Liver (tissue), 9 donors: Measurements from ENCODE around the gene P3H4. TPM values are rescaled to one million over a fixed set of nuclear protein-coding genes. Genes with fewer than 3 reads are reported as not detected.

Experiments used
- DNase-seq: peaks from one replicate; pipeline ENCODE4 v3.0.0-alpha.2; 2017; ENCODE audit warnings: low spot score
- H3K27ac ChIP-seq, 2 donors: one replicate each; pipeline ENCODE4 v1.7.0; 2013; ENCODE audit warnings: inconsistent platforms in 2 of 2, low read length in 2 of 2, control low read depth in 1 of 2, low read depth in 1 of 2, mild to moderate bottlenecking in 1 of 2
- H3K27me3 ChIP-seq, 4 donors: one replicate each; pipeline versions ENCODE4 v1.6.1 to v1.7.0; 2013; ENCODE audit warnings: low read length in 3 of 4, inconsistent platforms in 1 of 4, mild to moderate bottlenecking in 1 of 4, moderate library complexity in 1 of 4; ENCODE audit not compliant: control insufficient read depth in 4 of 4, insufficient read depth in 4 of 4
- H3K36me3 ChIP-seq, 4 donors: one replicate each; pipeline versions ENCODE4 v1.6.1 to v1.7.0; 2013; ENCODE audit warnings: low read length in 3 of 4, mild to moderate bottlenecking in 3 of 4, low read depth in 1 of 4, moderate library complexity in 1 of 4; ENCODE audit not compliant: control insufficient read depth in 4 of 4, insufficient read depth in 3 of 4
- H3K4me1 ChIP-seq, 4 donors: one replicate each; pipeline versions ENCODE4 v1.6.1 to v1.7.0; 2013; ENCODE audit warnings: low read length in 3 of 4, mild to moderate bottlenecking in 3 of 4, moderate library complexity in 1 of 4; ENCODE audit not compliant: control insufficient read depth in 4 of 4, insufficient read depth in 4 of 4
- H3K4me3 ChIP-seq, 3 donors: one replicate each; pipeline versions ENCODE4 v1.6.1 to v1.7.0; 2013; ENCODE audit warnings: low read length in 3 of 3, control low read depth in 1 of 3, low read depth in 1 of 3, mild to moderate bottlenecking in 1 of 3
- H3K9ac ChIP-seq, 2 donors: one replicate each; pipeline ENCODE4 v1.7.0; 2013; ENCODE audit warnings: low read length in 2 of 2, mild to moderate bottlenecking in 2 of 2, moderate library complexity in 2 of 2, control low read depth in 1 of 2, low read depth in 1 of 2
- H3K9me3 ChIP-seq, 4 donors: one replicate each; pipeline versions ENCODE4 v1.6.1 to v1.7.0; 2013; ENCODE audit warnings: low read length in 3 of 4; ENCODE audit not compliant: control insufficient read depth in 4 of 4
- ATF3 ChIP-seq: IDR thresholded peaks from 2 replicates; pipeline ENCODE4 v1.6.1; 2016; ENCODE audit warnings: antibody characterized with exemption
- CTCF ChIP-seq: fragments of 150-350 bp; IDR thresholded peaks from 2 replicates; pipeline ENCODE4 v1.5.1; 2017; ENCODE audit warnings: improper control_type of control experiment, low read depth, low read length; ENCODE audit not compliant: missing input control
- EGR1 ChIP-seq, 2 donors: IDR thresholded peaks; 2 replicates each; pipeline ENCODE4 v1.6.1; 2016 to 2018; ENCODE audit warnings: antibody characterized with exemption in 2 of 2, low read depth in 2 of 2
- FOXA1 ChIP-seq: IDR thresholded peaks from 2 replicates; pipeline ENCODE4 v1.6.1; 2016; ENCODE audit warnings: antibody characterized with exemption
- FOXA2 ChIP-seq: IDR thresholded peaks from 2 replicates; pipeline ENCODE4 v1.6.1; 2016; ENCODE audit warnings: antibody characterized with exemption
- GABPA ChIP-seq, 2 donors: IDR thresholded peaks in 1 of 2; conservative IDR thresholded peaks in 1 of 2; 2 replicates each; pipeline ENCODE4 v1.6.1; 2016; ENCODE audit warnings: antibody characterized with exemption in 2 of 2, mild to moderate bottlenecking in 1 of 2, moderate library complexity in 1 of 2
- HNF4A ChIP-seq, 2 donors: conservative IDR thresholded peaks; 2 replicates each; pipeline ENCODE4 v1.6.1; 2016; ENCODE audit warnings: antibody characterized with exemption in 2 of 2, mild to moderate bottlenecking in 2 of 2
- HNF4G ChIP-seq: IDR thresholded peaks from 2 replicates; pipeline ENCODE4 v1.6.1; 2016; ENCODE audit warnings: antibody characterized with exemption
- JUND ChIP-seq, 2 donors: IDR thresholded peaks; 2 replicates each; pipeline ENCODE4 v1.6.1; 2016; ENCODE audit warnings: antibody characterized with exemption in 2 of 2
- NR2F2 ChIP-seq: IDR thresholded peaks from 2 replicates; pipeline ENCODE4 v1.6.1; 2016; ENCODE audit warnings: antibody characterized with exemption
- RAD21 ChIP-seq, 2 donors: IDR thresholded peaks; 2 replicates each; pipeline ENCODE4 v1.6.1; 2016; ENCODE audit warnings: antibody characterized with exemption in 2 of 2, mild to moderate bottlenecking in 2 of 2
- REST ChIP-seq: IDR thresholded peaks from 2 replicates; pipeline ENCODE4 v1.6.1; 2016; ENCODE audit warnings: antibody characterized with exemption, mild to moderate bottlenecking
- RXRA ChIP-seq, 2 donors: IDR thresholded peaks; 2 replicates each; pipeline ENCODE4 v1.6.1; 2017 to 2018; ENCODE audit warnings: antibody characterized with exemption in 2 of 2, mild to moderate bottlenecking in 1 of 2
- SP1 ChIP-seq: IDR thresholded peaks from 2 replicates; pipeline ENCODE4 v1.6.1; 2018; ENCODE audit warnings: antibody characterized with exemption, mild to moderate bottlenecking
- TAF1 ChIP-seq: conservative IDR thresholded peaks from 2 replicates; pipeline ENCODE4 v1.6.1; 2016; ENCODE audit warnings: antibody characterized with exemption, mild to moderate bottlenecking
- YY1 ChIP-seq: IDR thresholded peaks from 2 replicates; pipeline ENCODE4 v1.6.1; 2016; ENCODE audit warnings: antibody characterized with exemption, mild to moderate bottlenecking
- ZBTB33 ChIP-seq: IDR thresholded peaks from 2 replicates; pipeline ENCODE4 v1.6.1; 2016; ENCODE audit warnings: antibody characterized with exemption
- WGBS: extraction: QIAGEN DNeasy Blood & Tissue Kit; methylation state at CpG from one replicate; pipeline ENCODE4 v1.1.7; 2013; 5-methylcytosine and 5-hydroxymethylcytosine counted together
- polyA plus RNA-seq, 2 donors: library from polyadenylated mRNA; stranded (reverse) in 1 of 2; unstranded in 1 of 2; fragments of 200-250 nt in 1 of 2; fragments of >200 nt in 1 of 2; fragmentation: Nextera tagmentation in 1 of 2; extraction: Ambion mirVana in 1 of 2; gene quantifications; one replicate each; pipeline versions ENCODE4 v1.2.1 to v1.2.3, GENCODE V29; 2013 to 2015
- total RNA-seq, 2 donors: library from RNA; depleted of rRNA; stranded (reverse); fragments of >200 nt; gene quantifications; one replicate each; pipeline ENCODE4 v1.2.3, GENCODE V29; 2014
- donor health status: healthy.
- donor health status: healthy.
- donor health status: healthy.
- donor health status: healthy.
- donor health status: healthy.

Gene P3H4
- total and polyA plus RNA-seq, 4 donors, result 1.7 to 5.6 (median 2.3) TPM

- WGBS, result 50% methylated on average over 6 of the region's 6 CpGs
- Histone ChIP-seq H3K27ac (peak overlapping the region; percentile 68 to 86), H3K9me3 (no peaks in the 10 kb centered on the region), H3K4me3 (no peak overlapping the region), H3K36me3 (no peaks in the 10 kb centered on the region), H3K4me1 (peaks cover 8 to 33% (median 24%) of the 10 kb centered on the region in 4 donors), H3K27me3 (no peaks in the 10 kb centered on the region), H3K9ac (peak overlapping the region in 1 of 2 donors; percentile 16)
- TF ChIP-seq EGR1 (IDR thresholded peaks at IDR 0.05; ENCODE audit: low read depth in 2 of 2) (no peak), JUND (IDR thresholded peaks at IDR 0.05) (no peak), YY1 (no peak), ZBTB33 (no peak), HNF4A (conservative IDR thresholded peaks at IDR 0.05) (no peak), FOXA2 (no peak), TAF1 (no peak), GABPA (IDR thresholded peaks at IDR 0.05 in 1 of 2, conservative IDR thresholded peaks at IDR 0.05 in 1 of 2) (no peak), RXRA (IDR thresholded peaks at IDR 0.05) (no peak), ATF3 (no peak), FOXA1 (no peak), NR2F2 (no peak), SP1 (no peak)
- no peak for DNase-seq
These were observed 27.5 kb downstream of the P3H4 start for GRCh38 chr17:41784207-41784744.

GRCh38 chr17:41782142-41782541, 29.6 kb downstream of the P3H4 start:
- DNase-seq, result no peak
- peak overlapping the region; percentile 38 to 48 for H3K27ac ChIP-seq
- H3K27me3 ChIP-seq, result no peaks in the 10 kb centered on the region
- WGBS, result 50% methylated on average over 4 of the region's 4 CpGs
- H3K36me3 ChIP-seq, result no peaks in the 10 kb centered on the region
- H3K9me3 ChIP-seq, result no peaks in the 10 kb centered on the region
- no peak overlapping the region for H3K9ac ChIP-seq
- peaks cover 15 to 43% (median 33%) of the 10 kb centered on the region in 4 donors for H3K4me1 ChIP-seq
- no peak for TF ChIP-seq HNF4G
- no peak for TF ChIP-seq CTCF
- no peak for TF ChIP-seq EGR1 (IDR thresholded peaks at IDR 0.05; ENCODE audit: low read depth in 2 of 2)
- TF ChIP-seq RXRA (IDR thresholded peaks at IDR 0.05), result no peak
- no peak for TF ChIP-seq TAF1
- TF ChIP-seq REST, result no peak
- TF ChIP-seq FOXA2, result no peak
- no peak for TF ChIP-seq NR2F2
- TF ChIP-seq FOXA1, result no peak
- no peak for TF ChIP-seq HNF4A (conservative IDR thresholded peaks at IDR 0.05)
- no peak for TF ChIP-seq RAD21 (IDR thresholded peaks at IDR 0.05)
- TF ChIP-seq JUND (IDR thresholded peaks at IDR 0.05), result no peak
- no peak for TF ChIP-seq ZBTB33
- TF ChIP-seq GABPA (IDR thresholded peaks at IDR 0.05 in 1 of 2, conservative IDR thresholded peaks at IDR 0.05 in 1 of 2), result no peak
- TF ChIP-seq SP1, result no peak
- TF ChIP-seq YY1, result no peak
- H3K4me3 ChIP-seq, result no peak overlapping the region
